ENCODE measurements around the gene TOR1B.

- TF ChIP-seq CTCF (IDR thresholded peaks at IDR 0.05; ENCODE audit: insufficient read depth, low read length) (no peak), REST (IDR thresholded peaks at IDR 0.05; ENCODE audit: insufficient replicate concordance, low read depth) (no peak), POLR2AphosphoS5 (IDR thresholded peaks at IDR 0.05; ENCODE audit: low read depth) (no peak)
Measured at GRCh38 chr9:129806061-129806460, 3.1 kb downstream of the TOR1B start.

Measured in HL-60 (cell line).